ELF-1 (cell line): Measurements from ENCODE around the gene CHD8.

ENCODE experiments used
- DNase-seq: peaks from one replicate; pipeline ENCODE4 v3.0.0-alpha.2; 2016; ENCODE audit warnings: low read depth, low spot score

The CHD8 gene

DNA sequence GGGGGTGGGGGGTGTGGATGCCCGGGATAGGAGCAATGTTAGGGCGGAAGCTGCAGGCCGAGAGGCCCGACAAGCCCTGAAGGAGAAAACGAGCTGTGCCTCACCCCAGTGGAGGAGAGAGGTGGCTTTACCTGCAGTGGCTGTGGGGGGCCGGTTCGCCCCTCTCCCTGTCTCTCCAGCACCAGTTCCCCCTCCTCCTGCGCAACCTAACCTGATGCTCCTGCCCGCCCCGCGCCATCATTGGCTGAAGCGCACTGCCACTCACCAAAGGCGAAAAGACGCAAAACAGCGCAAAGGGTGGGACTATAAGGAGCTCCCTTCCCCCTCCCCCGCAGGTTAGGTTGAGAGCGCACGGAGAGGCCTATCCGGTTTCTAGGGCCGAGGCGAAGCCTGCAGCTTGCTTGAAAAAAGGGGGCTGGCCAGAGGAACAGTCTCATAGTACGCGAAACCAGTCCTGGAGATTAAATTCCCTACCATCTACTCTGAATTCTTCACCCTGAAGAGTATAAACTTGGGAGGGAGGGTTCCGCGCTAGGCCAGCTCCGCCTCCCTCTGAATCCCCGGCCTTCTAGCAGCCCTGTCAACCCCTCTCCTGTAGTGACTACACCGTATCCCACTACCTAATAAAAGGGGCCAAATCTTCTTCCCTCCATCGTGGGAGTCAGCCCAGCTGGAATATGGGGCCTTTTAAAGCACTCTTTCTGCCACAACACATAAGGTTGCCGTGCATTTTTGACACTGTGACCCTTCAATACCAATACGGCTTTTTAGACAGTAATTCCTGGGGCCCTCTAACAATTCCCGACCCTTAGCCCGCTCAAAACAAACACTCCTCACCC is 18.6 kb downstream of the CHD8 start:
- peak; percentile 99 for DNase-seq

- DNase-seq, result no peak
Measured at GRCh38 chr14:21436567-21437062, 19.3 kb downstream of the CHD8 start.

DNA sequence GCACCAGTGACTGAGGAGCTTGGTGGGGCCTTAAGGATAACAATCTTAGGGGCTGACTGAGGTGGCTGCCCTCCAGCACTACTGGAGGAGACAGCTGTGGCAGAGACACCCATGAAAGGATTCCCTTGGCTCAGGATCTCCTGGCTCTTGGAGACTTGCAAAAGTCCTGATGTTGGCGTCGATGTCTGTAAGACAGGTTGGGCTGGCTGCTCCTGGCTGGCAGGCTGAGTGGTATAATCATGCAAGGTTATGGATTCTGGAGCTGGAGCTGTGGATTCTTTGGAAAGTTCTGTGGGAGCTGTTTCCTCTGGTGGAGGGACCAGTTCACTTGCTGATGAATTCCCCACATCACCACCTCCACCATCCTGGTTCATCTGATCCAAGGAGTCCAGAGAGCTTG is 24.8 kb downstream of the CHD8 start:
- DNase-seq, result no peak

- DNase-seq, result no peak
Measured at GRCh38 chr14:21428930-21429329, 27.0 kb downstream of the CHD8 start.

DNA sequence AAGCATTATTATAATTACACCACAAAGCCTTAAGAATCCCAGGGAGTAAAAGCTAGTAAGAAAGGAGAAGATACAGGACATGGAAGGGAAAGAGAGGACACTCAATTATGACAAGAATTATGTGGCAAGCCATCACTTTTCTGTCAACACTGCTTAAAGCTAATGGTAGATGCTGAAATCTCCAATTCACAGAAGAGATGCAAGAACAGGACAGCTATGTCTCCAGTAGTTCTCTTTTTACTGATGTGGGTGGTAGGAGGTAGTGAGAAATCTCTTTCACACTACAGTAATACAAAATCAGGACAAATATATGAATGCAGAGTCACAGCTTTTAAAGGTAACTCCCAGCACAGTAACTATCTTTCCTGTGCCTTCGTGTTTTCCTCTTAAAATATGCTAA is 29.2 kb downstream of the CHD8 start:
- DNase-seq, result no peak

DNA sequence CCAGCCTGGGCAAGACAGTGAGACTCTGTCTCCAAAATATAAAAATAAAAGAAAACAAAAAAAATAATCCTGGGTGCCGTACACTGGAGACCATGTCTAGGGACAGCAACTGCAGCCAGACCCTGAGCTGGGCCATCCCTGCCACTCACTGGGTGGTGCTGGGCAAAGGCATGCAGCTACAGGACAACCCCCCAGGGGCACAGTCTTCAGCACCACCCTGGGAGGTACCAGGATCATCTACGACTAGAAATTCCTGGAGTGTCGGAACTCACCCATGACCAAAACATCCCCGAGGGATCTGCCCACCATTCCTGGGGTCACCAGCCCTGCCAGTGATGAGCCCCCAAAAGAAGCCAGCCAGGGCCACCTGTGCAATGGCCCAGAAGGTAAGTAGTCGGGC is 36.4 kb downstream of the CHD8 start:
- DNase-seq, result no peak

- no peak for DNase-seq
Measured at GRCh38 chr14:21415329-21415728, 40.6 kb downstream of the CHD8 start.

DNA sequence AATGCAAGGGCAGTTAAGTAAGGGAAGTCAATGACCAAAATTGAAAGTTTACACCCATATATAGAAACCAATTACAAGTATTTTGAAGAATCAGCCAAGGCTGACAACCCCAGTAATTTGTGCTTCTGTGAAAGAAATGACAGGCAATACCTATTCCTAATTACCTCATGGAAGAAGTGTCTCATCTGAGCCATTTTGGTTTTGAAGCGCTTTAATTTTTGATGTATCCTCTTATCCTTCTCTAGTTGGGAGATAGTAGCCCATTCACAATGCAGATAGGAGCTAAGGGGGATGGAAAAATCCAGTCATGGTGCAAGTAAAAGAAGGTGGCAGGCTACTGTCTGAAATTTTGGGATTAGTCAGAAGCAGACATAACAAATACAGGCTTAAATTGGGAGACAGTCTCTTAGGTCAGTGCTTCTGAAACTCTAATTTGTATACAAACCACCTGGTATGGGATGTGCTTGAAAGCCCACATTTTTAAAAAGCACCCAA is 41.7 kb downstream of the CHD8 start:
- DNase-seq, result no peak

GRCh38 chr14:21408147-21408546 is 47.8 kb downstream of the CHD8 start:
- no peak for DNase-seq

DNA sequence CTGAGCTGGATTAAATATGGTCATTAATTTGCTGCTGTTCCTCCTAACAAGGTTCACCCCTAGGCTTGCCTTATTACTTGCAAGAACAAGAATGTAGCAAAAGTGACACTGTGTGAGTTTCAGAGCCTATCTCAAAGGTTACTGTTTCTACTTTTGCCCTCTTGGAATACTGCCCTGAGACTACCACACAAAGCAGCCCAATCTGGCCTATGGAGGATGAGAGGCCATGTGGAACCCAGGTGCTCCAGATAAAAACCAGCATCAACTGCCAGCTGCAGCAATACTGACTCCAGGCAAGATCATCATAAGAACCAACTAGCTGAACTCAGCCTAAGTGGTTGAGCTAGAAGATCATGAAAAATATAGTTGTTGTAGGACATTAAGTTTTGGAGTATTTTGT is 49.7 kb downstream of the CHD8 start:
- DNase-seq, result no peak

DNA sequence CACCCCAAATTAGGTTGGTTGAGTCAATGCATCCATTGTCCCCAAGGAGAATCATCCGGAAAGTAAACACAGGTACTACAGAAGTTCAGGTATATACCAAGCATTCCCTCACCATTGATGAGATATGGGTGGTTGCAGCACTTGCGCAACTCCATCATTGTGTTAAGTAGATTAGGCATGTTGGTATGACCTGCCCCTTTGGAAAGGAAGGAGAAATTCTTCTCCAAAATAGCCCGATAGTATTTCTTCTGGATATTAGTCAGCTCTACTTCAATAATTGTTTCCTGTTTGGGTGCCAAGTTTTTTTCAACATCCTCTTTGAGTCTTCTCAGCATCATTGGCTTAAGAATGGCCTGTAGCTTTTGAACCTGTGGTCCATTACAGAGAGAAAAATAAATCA is 50.8 kb downstream of the CHD8 start:
- DNase-seq, result no peak

DNA sequence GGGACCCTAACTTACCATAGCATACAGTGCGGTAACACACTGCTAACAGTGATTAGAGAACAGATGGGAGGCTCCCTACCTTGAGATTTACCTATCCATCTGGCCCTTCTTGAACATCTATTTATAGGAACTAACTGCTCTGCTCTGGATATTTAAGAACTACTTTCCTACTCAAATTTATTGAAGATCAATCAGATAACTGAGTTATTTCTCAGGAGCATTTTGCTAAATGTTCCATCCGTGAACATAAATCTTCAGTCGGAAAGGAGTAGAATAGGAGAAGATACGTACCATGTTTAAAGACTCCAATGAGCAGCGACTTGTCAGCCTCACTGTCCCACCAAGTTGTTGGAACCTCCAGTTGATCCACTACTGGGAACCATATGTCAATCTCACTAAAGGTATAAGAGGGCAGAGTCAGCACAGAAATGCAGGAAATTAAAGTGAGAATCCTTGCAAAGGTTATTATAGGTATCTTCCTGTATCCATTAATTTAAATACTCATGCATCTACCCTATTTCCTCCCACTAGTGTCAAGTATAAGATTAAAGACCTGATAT is 56.5 kb downstream of the CHD8 start:
- no peak for DNase-seq

DNA sequence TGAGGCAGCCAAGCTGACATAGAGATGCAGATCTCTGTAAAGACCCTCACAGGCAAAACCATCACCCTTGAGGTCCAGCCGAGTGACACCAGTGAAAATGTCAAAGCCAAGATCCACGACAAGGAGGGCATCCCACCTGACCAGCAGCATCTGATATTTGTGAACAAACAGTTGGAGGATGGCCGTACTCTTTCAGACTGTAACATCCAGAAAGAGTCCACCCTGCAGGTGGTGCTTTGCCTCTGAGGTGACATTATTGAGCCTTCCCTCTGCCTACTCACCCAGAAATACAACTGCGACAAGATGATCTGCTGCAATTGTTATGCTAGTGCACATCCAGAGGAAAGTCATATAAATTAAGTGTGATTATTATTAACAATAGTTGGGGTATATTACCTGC is 57.0 kb downstream of the CHD8 start:
- DNase-seq, result no peak

- no peak for DNase-seq
Measured at GRCh38 chr14:21395450-21395849, 60.5 kb downstream of the CHD8 start.

- peak; percentile 5 for DNase-seq
Measured at GRCh38 chr14:21385188-21385904, 70.6 kb downstream of the CHD8 start.

DNA sequence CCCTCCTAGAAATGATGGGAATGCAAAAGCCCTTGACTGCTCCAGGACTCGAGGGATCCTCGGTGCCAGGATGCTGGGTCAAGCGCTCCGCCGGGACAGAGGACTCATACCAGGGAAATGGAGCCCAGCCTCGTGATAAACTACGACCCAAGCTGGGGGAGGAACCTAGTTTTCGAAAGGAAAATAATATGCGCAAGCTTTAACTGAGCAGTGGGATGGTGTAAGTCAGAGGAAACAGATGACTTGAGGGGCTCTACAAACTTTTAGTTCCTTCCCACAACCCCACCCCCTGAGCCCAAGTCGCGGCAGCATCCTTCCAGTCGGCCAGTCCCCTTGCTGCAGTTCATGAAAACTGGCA is 71.5 kb downstream of the CHD8 start:
- DNase-seq, result no peak

- peak; percentile 99 for DNase-seq
Measured at GRCh38 chr14:21383848-21384493, 72.0 kb downstream of the CHD8 start, which contains the start of gene SUPT16H. TSS of gene SUPT16H (minus strand) at chr14:21384019. CDS start at chr14:21383927, 92 bp downstream.

DNA sequence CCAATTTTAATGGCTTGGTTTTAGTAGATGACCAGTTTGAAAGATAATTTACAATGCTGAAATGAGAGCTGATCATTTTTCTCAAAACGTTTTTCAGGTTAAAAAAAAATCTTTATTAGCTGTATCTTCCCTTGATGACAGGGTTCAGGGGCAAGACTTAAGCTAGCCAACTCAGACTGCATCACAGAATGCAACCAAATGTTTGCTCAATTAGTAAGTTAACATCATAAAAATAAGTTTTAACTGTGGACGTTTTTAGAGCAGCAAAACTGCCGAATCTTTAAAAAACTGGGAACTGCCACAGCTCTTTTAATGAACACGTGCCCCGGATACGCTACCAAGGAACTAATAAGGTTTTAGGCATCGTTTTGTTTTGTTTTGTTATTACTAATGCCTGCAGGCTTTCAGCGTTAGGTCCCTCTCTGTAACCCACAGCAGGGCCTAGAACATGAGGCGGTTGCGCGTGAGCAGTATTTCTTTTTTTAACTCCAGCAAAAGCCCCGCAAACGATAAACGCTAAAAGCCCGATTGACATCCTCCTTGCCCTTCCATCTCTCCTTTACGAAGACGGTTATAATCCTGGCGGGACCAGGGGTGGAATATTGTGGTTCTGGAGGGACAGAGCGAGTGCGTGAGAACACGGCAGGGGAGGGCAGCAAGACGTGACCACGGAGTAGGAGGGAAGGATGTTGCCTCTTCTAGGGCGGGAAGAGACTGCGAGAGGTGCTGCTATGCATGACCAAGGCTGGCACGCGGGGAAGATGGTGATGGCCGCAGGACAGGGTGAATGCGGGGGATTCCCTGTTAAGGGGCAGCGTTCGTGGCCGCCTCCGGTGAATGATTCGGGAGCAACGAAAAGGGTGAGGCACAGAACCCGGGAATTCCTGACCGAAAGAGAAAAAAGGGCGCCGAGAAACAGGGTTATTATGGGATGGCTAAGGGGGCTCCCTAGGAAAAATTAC is 72.8 kb downstream of the CHD8 start:
- DNase-seq, result peak; percentile 48

DNA sequence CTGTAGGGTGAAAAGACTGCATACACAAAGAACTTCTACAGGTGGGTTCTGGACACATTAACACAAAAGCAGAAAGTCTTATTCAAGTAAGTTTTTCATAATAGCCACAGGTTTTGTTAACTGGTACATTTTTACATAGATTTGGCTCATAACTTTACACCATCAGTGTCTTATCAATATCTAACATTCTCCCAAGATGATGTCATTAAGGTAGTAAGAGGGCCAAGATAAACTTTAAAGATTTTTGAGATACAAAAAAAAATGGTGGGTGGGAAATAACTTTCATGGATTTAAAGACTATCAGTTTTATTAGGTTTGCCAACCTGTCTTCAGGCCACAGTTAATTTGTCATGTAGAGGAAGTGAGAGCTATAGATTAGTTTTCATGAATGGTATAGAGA is 73.8 kb downstream of the CHD8 start:
- DNase-seq, result no peak

DNA sequence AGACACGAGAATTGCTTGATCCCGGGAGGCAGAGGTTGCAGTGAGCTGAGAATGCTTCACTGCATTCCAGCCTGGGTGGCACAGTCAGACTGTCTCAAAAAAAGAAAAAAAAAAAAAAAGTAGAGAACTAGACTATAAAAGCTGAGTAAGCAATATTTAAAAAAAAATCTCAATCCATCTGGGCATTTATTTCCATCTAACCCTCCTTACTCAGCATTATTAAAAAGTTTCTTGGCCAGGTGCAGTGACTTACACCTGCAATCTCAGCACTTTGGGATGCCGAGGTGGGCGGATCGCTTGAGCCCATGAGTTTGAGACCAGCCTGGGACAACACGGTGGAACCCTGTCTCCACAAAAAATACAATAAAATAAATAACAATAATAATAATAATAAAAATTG is 76.6 kb downstream of the CHD8 start:
- no peak for DNase-seq

- DNase-seq, result no peak
Measured at GRCh38 chr14:21373980-21374379, 81.9 kb downstream of the CHD8 start.
